ENCODE measurements around the gene VWF. TPM values are rescaled to one million over a fixed set of nuclear protein-coding genes. Genes with fewer than 3 reads are reported as not detected.
A peak's percentile ranks its signal among the peaks of the same experiment; 100 is the strongest.

VWF gene
- total and polyA plus RNA-seq, 2 of the 4 experiments (the other 2 are of a cell fraction) = under 0.01 to 0.09 TPM

GRCh38 chr12:6036509-6036908 is 88.0 kb downstream of the VWF start:
- H2BK120ac ChIP-seq (ENCODE audit: low read depth, low read length) = no peak overlapping the region
- ChIA-PET POLR2A (ENCODE audit: unreplicated experiment) (no interaction called here), CTCF (interaction anchor here (0.6 kb wide), 1 partner anchor 7 kb away, joined by 6 read pairs; no protein-coding TSS in a partner anchor)
- intact Hi-C loops (cut with micrococcal nuclease) (no loop called here), in situ Hi-C loops (cut with MboI; ENCODE audit: low sequenced_read_pairs) (no loop called here), dilution Hi-C loops (cut with HindIII; ENCODE audit: low sequenced_read_pairs, unreplicated experiment) (no loop called here)
- no peak overlapping the region for H2BK20ac ChIP-seq (ENCODE audit: low read depth, low read length)
- TF ChIP-seq CEBPB (IDR thresholded peaks at IDR 0.05; ENCODE audit: low read depth, low read length) = no peak
- no peak for TF ChIP-seq BHLHE40 (IDR thresholded peaks at IDR 0.05; ENCODE audit: low read depth, low read length)
- TF ChIP-seq USF2 (IDR thresholded peaks at IDR 0.05; ENCODE audit: low read depth, low read length) = no peak
- TF ChIP-seq ELK1 (IDR thresholded peaks at IDR 0.05; ENCODE audit: borderline replicate concordance, low read depth, low read length) = no peak
- TF ChIP-seq RCOR1 (IDR thresholded peaks at IDR 0.05; ENCODE audit: insufficient replicate concordance, low read length) = no peak
- no peak for TF ChIP-seq CTCF (conservative IDR thresholded peaks at IDR 0.05; ENCODE audit: low read depth, low read length)
- TF ChIP-seq MAFK (IDR thresholded peaks at IDR 0.05; ENCODE audit: low read depth, low read length) = no peak
- no peak for TF ChIP-seq FOS (IDR thresholded peaks at IDR 0.05; ENCODE audit: low read depth, low read length)
- no peak for TF ChIP-seq RAD21 (IDR thresholded peaks at IDR 0.05; ENCODE audit: low read length)
- TF ChIP-seq RFX5 (IDR thresholded peaks at IDR 0.05; ENCODE audit: low read depth, low read length) = no peak
- TF ChIP-seq CHD1 (IDR thresholded peaks at IDR 0.05; ENCODE audit: low read depth, low read length) = no peak
- no peak for TF ChIP-seq NFE2L2 (IDR thresholded peaks at IDR 0.05; ENCODE audit: low read depth, low read length)
- no peak for TF ChIP-seq POLR2A (IDR thresholded peaks at IDR 0.05; ENCODE audit: low read depth, low read length)
- no peak overlapping the region for H3K9ac ChIP-seq (ENCODE audit: low read depth, low read length)
- no peak for ATAC-seq (ENCODE audit: low read depth)
- H3K9me3 ChIP-seq (ENCODE audit: control insufficient read depth, insufficient read depth, low read length) = no peaks in the 10 kb centered on the region
- H3K18ac ChIP-seq (ENCODE audit: low read depth, low read length) = no peak overlapping the region
- WGBS, 2 experiments (ENCODE audit: extremely low coverage in 2 of 2, insufficient read length in 1 of 2) = no CpG with 5 or more reads among the region's 3 CpGs
- H3K27ac ChIP-seq (ENCODE audit: insufficient read depth, low read length) = no peak overlapping the region
- no peak overlapping the region for H3K23ac ChIP-seq (ENCODE audit: low read depth, low read length)
- no peaks in the 10 kb centered on the region for H4K20me1 ChIP-seq (ENCODE audit: insufficient read depth, low read length)
- H4K8ac ChIP-seq (ENCODE audit: low read depth in 2 of 2, low read length in 2 of 2) = no peak overlapping the region
- H3K79me1 ChIP-seq (ENCODE audit: low read depth in 1 of 2, low read length in 2 of 2) = no peaks in the 10 kb centered on the region
- no peak overlapping the region for H2AK9ac ChIP-seq (replicated peaks; ENCODE audit: low read depth, low read length, poor library complexity)
- H3K9me1 ChIP-seq (ENCODE audit: insufficient read depth, low read length) = no peaks in the 10 kb centered on the region
- no peak overlapping the region for H2BK5ac ChIP-seq (ENCODE audit: low read depth, low read length, poor library complexity, severe bottlenecking)
- H4K5ac ChIP-seq (ENCODE audit: low read depth, low read length) = no peak overlapping the region
- H3K4me3 ChIP-seq (ENCODE audit: insufficient read depth, low read depth, low read length) = no peak overlapping the region
- no peaks in the 10 kb centered on the region for H3K36me3 ChIP-seq (ENCODE audit: control insufficient read depth, insufficient read depth, low read length)
- H2AK5ac ChIP-seq (ENCODE audit: low read depth, low read length) = no peak overlapping the region
- H2BK15ac ChIP-seq (ENCODE audit: low read depth, low read length) = no peak overlapping the region
- no peak overlapping the region for H3K56ac ChIP-seq (ENCODE audit: extremely low read depth, insufficient read depth, low read length)
- no peak overlapping the region for H4K91ac ChIP-seq (ENCODE audit: insufficient read depth, low read depth, low read length)
- H3K4me1 ChIP-seq (ENCODE audit: control insufficient read depth, insufficient read depth, low read length) = no peaks in the 10 kb centered on the region; the same call in 1 of the 2 replicates
- no TSS peak for BruUV-seq (replicated peaks)
- DNase-seq = no peak
- H3K4ac ChIP-seq (ENCODE audit: low read depth, low read length) = no peak overlapping the region
- H3K14ac ChIP-seq (replicated peaks; ENCODE audit: low read depth, low read length) = no peak overlapping the region
- H3K4me2 ChIP-seq (ENCODE audit: low read depth, low read length) = no peak overlapping the region
- peak overlapping the region; percentile 27 for H2AFZ ChIP-seq (replicated peaks; ENCODE audit: low read length, poor library complexity)
- H3K27me3 ChIP-seq (ENCODE audit: control insufficient read depth, insufficient read depth, low read length) = no peaks in the 10 kb centered on the region

Measured in IMR-90 (cell line).